HL-60/S4 treated with retinoic acid at 250 ng/mL for 4 days and 3 days (cell line): ENCODE data around the gene RNPS1.

ENCODE experiments used
- in situ Hi-C: fragments of 300-500 bp; cut with MboI; formaldehyde crosslinking; loops from 2 replicates; pipeline ENCODE4 v1.7.0; 2022; ENCODE audit warnings: low sequenced_read_pairs

The RNPS1 gene

DNA sequence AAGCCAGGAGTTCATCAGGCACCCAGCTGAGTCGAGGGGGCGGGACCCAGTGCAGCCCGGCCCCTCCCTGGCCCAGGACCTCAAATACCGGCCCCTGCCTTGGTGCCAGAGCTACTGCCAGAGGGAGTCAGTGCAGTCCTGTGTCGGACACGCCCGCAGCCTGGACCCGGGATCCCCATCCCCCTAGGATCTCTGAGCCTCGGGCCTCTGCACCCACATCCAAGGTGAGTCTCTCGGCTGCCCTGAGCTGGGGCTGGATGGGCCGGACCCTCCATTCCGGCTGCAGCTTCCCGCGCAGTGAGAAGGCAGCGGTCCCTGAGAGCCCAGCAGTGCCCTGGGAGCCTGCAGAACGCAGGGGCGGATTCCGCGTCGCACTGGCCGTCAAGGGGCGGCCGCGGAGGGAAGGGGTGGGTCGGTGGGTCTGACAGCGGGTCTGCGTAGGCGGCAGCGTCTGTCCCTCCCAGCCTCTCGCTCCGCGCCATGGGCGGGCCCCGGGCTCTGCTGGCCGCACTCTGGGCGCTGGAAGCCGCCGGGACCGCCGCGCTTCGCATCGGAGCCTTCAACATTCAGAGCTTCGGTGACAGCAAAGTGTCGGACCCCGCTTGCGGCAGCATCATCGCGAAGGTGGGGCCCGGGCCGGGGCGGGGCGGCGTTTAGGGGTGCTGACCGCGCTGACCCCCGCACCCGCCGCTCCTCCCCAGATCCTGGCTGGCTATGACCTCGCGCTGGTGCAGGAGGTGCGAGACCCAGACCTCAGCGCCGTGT lies 31.4 kb downstream of the RNPS1 start, which contains the start of gene DNASE1L2:
Gene DNASE1L2, plus strand, starts transcription at position 108 of the 765 bp plus-strand sequence. Its CDS starts 373 bp downstream, at position 481.
- in situ Hi-C loops: no loop called here

DNA sequence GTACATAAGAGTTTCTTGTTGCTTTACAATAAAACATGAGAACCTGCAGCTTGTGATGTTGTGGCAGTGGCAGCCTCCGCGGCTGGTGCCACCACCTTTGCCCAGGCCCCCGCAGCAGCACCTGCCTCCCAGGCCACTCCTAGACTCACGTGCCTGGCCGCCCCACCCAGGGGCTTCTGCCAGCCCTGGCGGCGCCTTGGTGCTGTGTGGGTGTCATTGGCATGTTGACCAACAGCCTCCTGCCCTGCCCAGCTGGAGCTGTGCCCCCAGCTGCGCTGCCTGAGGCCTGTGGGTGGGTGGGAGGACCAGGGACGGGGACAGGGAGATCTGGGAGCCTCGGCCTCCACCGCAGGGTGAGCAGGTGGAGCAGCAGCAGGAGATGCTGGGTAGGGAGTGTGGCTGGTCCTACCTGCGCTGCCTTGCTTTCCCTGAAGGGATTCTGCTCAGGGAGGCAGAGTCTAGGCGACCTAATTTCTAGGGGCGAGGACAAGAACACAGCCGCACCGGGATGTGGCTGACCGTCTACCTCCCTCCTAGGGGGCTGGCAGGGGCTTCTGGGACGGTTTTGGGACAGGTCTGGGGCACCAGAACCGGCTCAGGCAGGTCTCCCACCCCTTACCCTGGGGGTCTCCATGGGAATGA lies 32.1 kb downstream of the RNPS1 start:
- in situ Hi-C loops: no loop called here

- in situ Hi-C loops: no loop called here
Measured at GRCh38 chr16:2235234-2235651, 32.7 kb downstream of the RNPS1 start.

DNA sequence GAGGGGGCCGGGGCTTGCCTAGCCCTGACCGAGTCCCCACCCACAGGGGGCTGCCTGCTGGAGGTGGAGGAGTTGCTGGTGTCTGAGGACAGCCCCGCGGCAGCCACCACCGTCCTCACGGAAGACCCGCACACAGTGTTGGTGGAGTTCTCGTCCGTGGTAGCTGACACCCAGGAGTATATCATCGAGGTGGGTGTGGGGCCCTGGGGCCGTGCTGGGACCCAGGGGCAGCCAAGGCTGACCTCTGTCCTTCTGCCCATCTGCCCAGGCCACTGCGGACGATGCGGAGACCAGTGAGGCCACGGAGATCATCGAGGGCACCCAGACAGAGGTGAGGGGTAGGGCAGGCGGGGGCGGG lies 33.1 kb downstream of the RNPS1 start:
- in situ Hi-C loops: no loop called here

DNA sequence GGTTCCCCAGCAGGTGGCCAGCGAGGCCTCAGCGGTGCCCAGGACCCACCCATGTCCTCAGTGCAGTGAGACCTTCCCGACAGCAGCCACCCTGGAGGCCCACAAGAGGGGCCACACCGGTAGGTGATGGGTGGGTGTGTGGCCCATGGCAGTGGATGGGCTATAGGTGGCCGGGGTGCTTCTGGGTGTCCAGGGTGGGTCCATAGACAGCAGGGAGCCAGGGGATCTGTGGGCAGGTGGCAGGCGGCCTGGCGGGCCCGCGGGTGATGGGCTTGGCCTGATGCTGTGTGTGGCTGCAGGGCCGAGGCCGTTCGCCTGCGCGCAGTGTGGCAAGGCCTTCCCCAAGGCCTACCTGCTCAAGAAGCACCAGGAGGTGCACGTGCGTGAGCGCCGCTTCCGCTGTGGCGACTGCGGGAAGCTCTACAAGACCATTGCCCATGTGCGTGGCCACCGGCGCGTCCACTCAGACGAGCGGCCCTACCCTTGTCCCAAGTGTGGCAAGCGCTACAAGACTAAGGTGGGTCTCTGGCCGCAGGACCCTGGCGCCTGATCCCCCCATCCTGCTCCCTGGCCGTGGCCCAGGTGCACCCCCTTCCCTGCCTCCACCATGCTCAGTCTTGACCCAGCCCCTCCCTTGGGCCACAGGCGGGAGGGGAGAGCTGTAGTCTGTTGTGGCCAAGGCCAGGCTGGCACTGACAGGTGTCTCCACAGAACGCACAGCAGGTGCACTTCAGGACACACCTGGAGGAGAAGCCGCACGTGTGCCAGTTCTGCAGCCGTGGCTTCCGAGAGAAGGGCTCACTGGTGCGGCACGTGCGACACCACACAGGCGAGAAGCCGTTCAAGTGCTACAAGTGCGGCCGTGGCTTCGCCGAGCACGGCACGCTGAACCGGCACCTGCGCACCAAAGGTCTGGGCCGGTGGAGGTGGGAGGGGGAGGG lies 33.8 kb downstream of the RNPS1 start:
- in situ Hi-C loops: no loop called here

GRCh38 chr16:2233046-2233775 lies 34.7 kb downstream of the RNPS1 start:
- in situ Hi-C loops: no loop called here

- in situ Hi-C loops: no loop called here
Measured at GRCh38 chr16:2232094-2232990, 35.6 kb downstream of the RNPS1 start.

- in situ Hi-C loops: no loop called here
Measured at GRCh38 chr16:2231016-2231931, 36.7 kb downstream of the RNPS1 start.

DNA sequence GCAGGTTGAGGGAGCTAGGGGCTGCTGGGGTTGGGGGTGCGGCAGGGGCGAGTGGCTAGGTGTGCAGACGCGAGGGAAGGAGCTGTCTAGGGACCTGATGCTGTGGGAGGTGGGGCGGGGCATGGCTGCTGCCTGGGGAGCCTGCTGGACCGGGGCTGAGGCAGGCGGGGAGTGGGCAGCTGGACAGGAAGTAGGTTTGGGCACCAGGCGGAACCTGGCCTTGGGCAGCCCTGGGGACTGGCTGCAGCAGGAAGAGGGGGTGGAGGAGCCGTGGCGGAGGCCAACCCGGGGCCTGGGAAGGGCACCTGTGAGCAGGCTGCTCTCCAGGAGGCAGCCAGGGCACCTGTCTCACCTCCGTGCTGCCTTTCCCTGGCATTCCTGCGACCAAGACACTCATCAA lies 37.5 kb downstream of the RNPS1 start:
- in situ Hi-C loops: no loop called here

DNA sequence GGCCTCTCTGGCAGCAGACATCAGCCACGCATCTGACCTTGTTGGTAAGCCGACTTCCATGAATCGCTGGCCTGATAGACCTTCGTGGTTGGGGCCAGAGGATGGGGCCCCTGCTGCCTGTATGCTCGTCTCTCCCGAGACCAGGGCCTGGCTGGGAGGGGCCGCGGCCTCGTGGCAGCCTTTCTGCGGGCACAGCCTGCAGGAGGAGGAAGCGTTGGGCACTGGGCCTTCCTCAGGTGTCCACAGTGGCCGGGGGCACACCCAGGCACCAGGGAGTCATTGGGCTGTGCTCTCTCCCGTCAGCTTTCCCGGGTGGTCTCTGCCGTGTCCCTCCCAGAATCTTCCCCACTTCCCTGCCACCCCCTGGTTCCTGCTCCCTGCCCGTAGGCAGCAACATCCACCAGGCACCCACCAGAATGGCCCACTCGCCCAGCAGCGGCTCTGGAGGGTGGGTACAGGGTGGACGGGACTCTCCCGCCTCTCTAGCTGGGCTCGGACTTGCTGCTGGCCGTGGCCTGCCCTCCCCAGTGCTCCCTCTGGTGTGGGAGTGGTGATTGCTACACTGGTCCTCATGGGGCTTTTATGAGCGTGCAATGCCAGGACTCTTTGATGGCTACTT lies 38.2 kb downstream of the RNPS1 start:
- in situ Hi-C loops: no loop called here

DNA sequence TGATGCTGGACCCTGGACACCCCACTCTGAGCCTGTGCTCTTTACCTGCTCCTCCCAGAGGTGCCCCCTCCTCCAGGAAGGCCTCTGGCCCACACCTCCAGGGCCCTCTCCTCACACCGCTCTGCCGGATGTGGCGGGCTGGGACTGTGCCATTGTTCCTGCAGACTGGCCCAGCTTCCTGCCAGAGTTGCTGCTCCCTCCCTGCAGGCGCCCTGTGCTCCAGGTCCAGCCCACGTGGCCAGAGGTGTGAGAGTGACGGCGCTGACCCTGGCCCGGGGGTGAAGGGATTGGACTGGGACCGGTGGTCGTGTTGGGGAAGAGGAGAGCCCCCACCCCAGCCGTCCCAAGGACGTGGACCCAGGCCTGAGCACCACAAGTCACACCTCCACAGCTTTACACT lies 38.8 kb downstream of the RNPS1 start:
- in situ Hi-C loops: no loop called here

DNA sequence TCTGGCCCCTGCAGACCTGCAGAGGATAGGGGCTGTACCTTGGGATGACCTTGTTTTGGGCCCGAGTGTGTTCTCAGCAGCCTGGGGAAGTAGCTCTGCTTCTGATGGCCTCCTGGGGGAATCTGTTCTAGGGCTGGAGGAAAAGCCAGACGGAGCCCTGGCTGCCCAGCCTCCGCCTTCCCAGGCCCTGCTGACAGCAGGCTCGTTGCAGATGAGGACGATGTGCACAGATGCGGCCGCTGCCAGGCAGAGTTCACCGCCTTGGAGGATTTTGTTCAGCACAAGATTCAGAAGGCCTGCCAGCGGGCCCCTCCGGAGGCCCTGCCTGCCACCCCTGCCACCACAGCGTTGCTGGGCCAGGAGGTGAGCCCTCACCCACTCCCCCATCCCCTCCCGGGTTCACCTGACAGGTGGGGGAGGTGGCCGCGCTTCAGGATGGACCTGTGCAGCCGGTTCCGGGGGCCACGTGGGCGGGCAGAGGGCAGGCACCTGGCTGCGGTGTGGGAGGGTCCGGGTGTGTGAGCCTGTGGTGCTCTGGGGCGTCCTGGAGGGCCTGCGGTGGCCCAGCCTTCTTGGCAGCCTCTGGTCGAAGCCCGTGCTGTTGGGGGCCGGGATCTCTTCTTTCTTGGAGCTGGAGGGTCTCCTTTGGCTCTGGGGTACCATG lies 39.6 kb downstream of the RNPS1 start:
- in situ Hi-C loops: no loop called here

- in situ Hi-C loops: no loop called here
Measured at GRCh38 chr16:2226918-2227317, 41.0 kb downstream of the RNPS1 start.

- in situ Hi-C loops: no loop called here
Measured at GRCh38 chr16:2226245-2226793, 41.6 kb downstream of the RNPS1 start.

DNA sequence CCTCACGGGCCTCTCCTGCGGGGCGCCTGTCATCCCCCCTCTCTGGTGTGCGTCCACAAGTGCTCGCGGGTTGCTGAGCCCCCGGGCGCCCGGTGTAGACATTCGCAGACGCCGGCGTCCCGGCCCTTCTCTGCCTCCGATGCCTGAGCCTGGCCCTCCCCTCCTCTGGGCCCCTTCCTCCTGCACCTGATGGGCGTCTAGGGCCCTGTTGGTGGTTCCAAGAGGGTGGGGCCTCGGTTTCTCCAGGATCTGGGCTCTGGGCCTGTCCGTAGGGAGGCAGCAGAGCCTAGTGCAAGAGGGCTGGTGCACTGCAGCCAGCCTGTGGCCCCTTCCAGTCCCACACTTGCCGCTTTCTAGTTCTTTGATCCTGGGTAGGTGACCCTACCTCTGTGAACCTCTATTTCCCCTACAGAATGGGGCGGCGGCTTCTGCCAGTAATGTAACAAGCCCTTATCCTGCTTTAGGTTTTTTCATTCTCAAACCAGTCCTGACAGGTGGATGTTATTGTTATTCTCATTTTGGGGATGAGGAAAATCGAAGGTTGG lies 43.9 kb downstream of the RNPS1 start:
- in situ Hi-C loops: no loop called here

GRCh38 chr16:2223221-2223941 lies 44.5 kb downstream of the RNPS1 start, which contains the start of gene E4F1:
TSS of gene E4F1 (plus strand) at chr16:2223591. CDS start at chr16:2223614, 23 bp downstream.
- in situ Hi-C loops: no loop called here
